Gastrocnemius medialis (tissue), 4 donors: ENCODE data around the gene ADAM20.

ENCODE experiments used
- CTCF ChIP-seq, 5 experiments: fragments of 450-650 bp in 3 of 5; fragments of 200-600 bp in 2 of 5; sonication (generic) in 2 of 5; IDR thresholded peaks in 4 of 5; conservative IDR thresholded peaks in 1 of 5; 1 replicate in 4 of 5; 2 replicates in 1 of 5; pipeline ENCODE4 v1.5.1; 2016 to 2019; ENCODE audit warnings: antibody characterized with exemption in 5 of 5, mild to moderate bottlenecking in 3 of 5, moderate library complexity in 3 of 5
- POLR2A ChIP-seq, 2 donors: fragments of 450-650 bp; IDR thresholded peaks; one replicate each; pipeline ENCODE4 v1.6.1; 2017; ENCODE audit warnings: antibody characterized with exemption in 2 of 2, mild to moderate bottlenecking in 2 of 2, moderate library complexity in 2 of 2

- no peak for TF ChIP-seq CTCF (IDR thresholded peaks at IDR 0.05 in 4 of 5, conservative IDR thresholded peaks at IDR 0.05 in 1 of 5)
- no peak for TF ChIP-seq POLR2A (IDR thresholded peaks at IDR 0.05)
Observed at GRCh38 chr14:70498191-70498590, 36.6 kb downstream of the ADAM20 start.
